K562 (cell line): ENCODE measurements around the gene POTEF. TPM values are rescaled to one million over a fixed set of nuclear protein-coding genes. Genes with fewer than 3 reads are reported as not detected.
A peak's percentile ranks its signal among the peaks of the same experiment; 100 is the strongest.
"Not testable (repeated sequence)": the region's sequence is repeated elsewhere in the genome, so short reads cannot be mapped to it uniquely, and the experiment has no call there.

Experiments used
- ATAC-seq: fragments of 200-7000 bp; cut with Tn5 transposase; 3 replicates; pipeline ENCODE4 v1.9.1; 2020; ENCODE audit warnings: moderate library complexity
- BruUV-seq: library from RNA; stranded (reverse); fragments of 400-500 nt; replicated peaks from 2 replicates; lab custom pipeline; 2021; lab: Mats Ljungman, UMichigan
- CTCF ChIA-PET: fragments of 300-600 bp; formaldehyde crosslinking; extraction: SDS; loops from one replicate; lab custom pipeline; 2021; ENCODE audit warnings: low intra/inter-chr PET ratio; lab: Yijun Ruan, JAX
- POLR2A ChIA-PET: fragments of 300-600, 350-650 bp; sonication (Branson Sonifier 250); formaldehyde crosslinking; extraction: SDS; loops from one replicate; lab custom pipeline; 2021; ENCODE audit warnings: antibody characterized with exemption, inconsistent platforms; lab: Yijun Ruan, JAX
- DNase-seq, 4 experiments: peaks; one replicate each; pipeline versions ENCODE4 v3.0.0 to v3.0.0-alpha.2; 2011 to 2018; ENCODE audit warnings: low spot score in 3 of 4, mixed read lengths in 3 of 4; ENCODE audit errors: extremely low read depth in 1 of 4
- FAIRE-seq: peaks from 2 replicates; lab custom pipeline; 2011; peaks lifted over from hg19 to GRCh38; lab: Jason Lieb, UNC
- H2AFZ ChIP-seq: 2 replicates; pipeline ENCODE4 v1.6.0; 2011; ENCODE audit warnings: low read depth, low read length, control low read depth, inconsistent platforms
- H3K27ac ChIP-seq: fragments of 200-600 bp; 3 replicates; pipeline ENCODE4 v1.8.0; 2011; ENCODE audit warnings: low read depth, mild to moderate bottlenecking, control low read depth, inconsistent platforms, low read length, moderate library complexity, mixed read lengths; ENCODE audit errors: extremely low read depth
- H3K27me3 ChIP-seq, 2 experiments: fragments of 300-600 bp in 1 of 2; 2 replicates in 1 of 2; 3 replicates in 1 of 2; pipeline versions ENCODE4 v1.6.0 to v1.8.0; 2011; ENCODE audit warnings: inconsistent platforms in 2 of 2, low read length in 2 of 2, mild to moderate bottlenecking in 1 of 2, mixed read lengths in 1 of 2, moderate library complexity in 1 of 2; ENCODE audit not compliant: control insufficient read depth in 2 of 2, insufficient read depth in 2 of 2
- H3K36me3 ChIP-seq: fragments of 300-600 bp; 3 replicates; pipeline ENCODE4 v1.8.0; 2011; ENCODE audit warnings: mild to moderate bottlenecking, low read length, inconsistent platforms; ENCODE audit not compliant: control insufficient read depth, insufficient read depth
- H3K4me1 ChIP-seq, 2 experiments: fragments of 200-600 bp in 1 of 2; replicated peaks in 1 of 2; 2 replicates in 1 of 2; 3 replicates in 1 of 2; pipeline versions ENCODE4 v1.5.1 to v1.8.0; 2011; ENCODE audit warnings: inconsistent platforms in 2 of 2, low read length in 2 of 2, mild to moderate bottlenecking in 1 of 2, mixed read lengths in 1 of 2, moderate library complexity in 1 of 2; ENCODE audit not compliant: control insufficient read depth in 2 of 2, insufficient read depth in 2 of 2
- H3K4me2 ChIP-seq: 2 replicates; pipeline ENCODE4 v1.6.1; 2011; ENCODE audit warnings: low read length, control low read depth, inconsistent platforms, mixed read lengths; ENCODE audit not compliant: insufficient read depth
- H3K4me3 ChIP-seq: fragments of 200-600 bp; sonication (generic), shearing (Covaris generic); 2 replicates; pipeline ENCODE4 v1.5.1; 2016; ENCODE audit warnings: control low read depth, inconsistent platforms
- H3K79me2 ChIP-seq: fragments of 200-600 bp; 3 replicates; pipeline ENCODE4 v1.8.0; 2011; ENCODE audit warnings: low read length, inconsistent platforms; ENCODE audit not compliant: control insufficient read depth, insufficient read depth
- H3K9ac ChIP-seq, 2 experiments: 2 replicates each; pipeline versions ENCODE4 v1.6.0 to v1.6.1; 2011; ENCODE audit warnings: low read depth in 2 of 2, low read length in 2 of 2, control low read depth in 1 of 2, inconsistent platforms in 1 of 2, mild to moderate bottlenecking in 1 of 2, mixed read lengths in 1 of 2; ENCODE audit not compliant: insufficient read depth in 1 of 2
- H3K9me1 ChIP-seq: one replicate; pipeline ENCODE4 v1.6.0; 2011; ENCODE audit warnings: inconsistent platforms, mild to moderate bottlenecking, low read length, moderate library complexity; ENCODE audit not compliant: control insufficient read depth, insufficient read depth
- H3K9me3 ChIP-seq: replicated peaks from 2 replicates; pipeline ENCODE4 v1.5.1; 2011; ENCODE audit warnings: low read depth, low read length, inconsistent platforms; ENCODE audit not compliant: control insufficient read depth, insufficient read depth
- H4K20me1 ChIP-seq: replicated peaks from 2 replicates; pipeline ENCODE4 v1.6.1; 2011; ENCODE audit warnings: low read length, inconsistent platforms, mixed read lengths; ENCODE audit not compliant: control insufficient read depth, insufficient read depth
- BRD9 ChIP-seq: fragments of 450-650 bp; IDR thresholded peaks from 2 replicates; pipeline ENCODE4 v1.6.1; 2018; ENCODE audit warnings: low read depth; ENCODE audit not compliant: partially characterized antibody
- ELK3 ChIP-seq: fragments of 450-650 bp; formaldehyde crosslinking; IDR thresholded peaks from 2 replicates; pipeline ENCODE4 v1.4.0; 2020; ENCODE audit warnings: mild to moderate bottlenecking
- NFIC ChIP-seq: fragments of 450-650 bp; IDR thresholded peaks from 2 replicates; pipeline ENCODE4 v1.6.1; 2017; ENCODE audit warnings: mild to moderate bottlenecking, inconsistent platforms
- PHTF2 ChIP-seq: fragments of 250-450 bp; sonication (Bioruptor Pico); IDR thresholded peaks from 2 replicates; pipeline ENCODE4 v1.5.0; 2021; ENCODE audit warnings: mild to moderate bottlenecking
- POLR2G ChIP-seq: fragments of 200-400 bp; formaldehyde crosslinking; IDR thresholded peaks from 2 replicates; pipeline ENCODE4 v1.6.1; 2017; ENCODE audit warnings: low read depth, mild to moderate bottlenecking, antibody characterized with exemption, low read length, moderate library complexity
- RBM22 ChIP-seq: fragments of 200-400 bp; formaldehyde crosslinking; IDR thresholded peaks from 2 replicates; pipeline ENCODE4 v1.6.1; 2018; ENCODE audit warnings: low read length, low read depth; ENCODE audit not compliant: poor library complexity, severe bottlenecking
- SUPT5H ChIP-seq: fragments of 450-650 bp; IDR thresholded peaks from 2 replicates; pipeline ENCODE4 v1.6.1; 2016
- TSHZ1 ChIP-seq: fragments of 250-450 bp; sonication (Bioruptor Pico); IDR thresholded peaks from 2 replicates; pipeline ENCODE4 v1.4.0; 2020; ENCODE audit warnings: mild to moderate bottlenecking, moderate library complexity
- WGBS: fragments of 100-300 bp; shearing (Covaris generic); methylation state at CpG from one replicate; pipeline ENCODE4 v1.1.6; 2016; ENCODE audit warnings: low coverage, mixed read lengths; ENCODE audit not compliant: insufficient coverage; ENCODE audit errors: missing lambda C conversion rate; 5-methylcytosine and 5-hydroxymethylcytosine counted together
- in situ Hi-C: fragments of 300-500 bp; cut with MboI; formaldehyde crosslinking; loops from 4 replicates; pipeline ENCODE4 v1.15.0; 2018; ENCODE audit warnings: inconsistent platforms, mixed read lengths
- intact Hi-C: fragments of 100-400 bp; cut with micrococcal nuclease; formaldehyde crosslinking; loops from 2 replicates; pipeline ENCODE4 v1.14.2; 2022
- polyA plus RNA-seq, 8 experiments: library from polyadenylated mRNA; depleted of rRNA in 4 of 8; stranded (reverse) in 5 of 8; unstranded in 3 of 8; fragments of >200 nt; fragmentation: Nextera tagmentation in 2 of 8; fragmentation: Illumina TruSeq in 1 of 8; extraction: Ambion mirVana in 2 of 8; extraction: Trizol in 1 of 8; gene quantifications; 2 replicates each; pipeline versions ENCODE4 v1.2.1 to v1.2.3, GENCODE V29; 2011 to 2014; ENCODE audit warnings: inconsistent platforms in 1 of 8, missing spikeins in 1 of 8
- total RNA-seq, 7 experiments: library from RNA; depleted of rRNA in 6 of 7; stranded (reverse); fragments of >200 nt in 6 of 7; fragmentation: Illumina TruSeq in 2 of 7; extraction: Trizol in 2 of 7; gene quantifications; 2 replicates each; pipeline versions ENCODE4 v1.2.1 to v1.2.3, GENCODE V29; 2011 to 2021; ENCODE audit warnings: low replicate concordance in 1 of 7

The POTEF gene
- total and polyA plus RNA-seq, 9 of the 15 experiments (the other 6 are each of a cell fraction or from before 2014, with no cell fraction given), result 0.04 to 2.2 (median 0.27) TPM; not detected in 1

DNA sequence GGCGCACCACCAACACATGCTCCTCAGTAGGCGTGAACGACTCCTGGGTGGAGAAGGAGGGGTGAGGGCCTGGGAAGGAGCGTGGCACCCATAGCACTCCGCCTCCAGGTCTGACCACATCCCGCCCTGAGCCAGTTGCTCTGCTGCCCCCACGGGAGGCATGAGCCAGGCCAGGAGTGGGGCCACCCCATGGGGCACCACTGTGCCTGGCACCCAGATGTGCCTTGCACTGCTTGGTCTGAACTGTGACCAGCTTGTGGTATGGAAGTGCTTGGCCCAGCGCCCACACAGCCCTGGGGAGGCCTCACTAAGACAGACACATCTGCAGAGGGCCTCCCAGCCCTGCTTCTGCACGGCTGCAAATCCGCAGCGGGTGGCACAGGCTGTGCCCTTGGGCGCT lies 28.3 kb upstream of the POTEF start:
- POLR2A ChIA-PET, FAIRE-seq, H3K9me1 ChIP-seq, BruUV-seq, in situ Hi-C loops, ATAC-seq, CTCF ChIA-PET, H4K20me1 ChIP-seq, DNase-seq, H3K9me3 ChIP-seq, H3K4me2 ChIP-seq, H3K79me2 ChIP-seq, H2AFZ ChIP-seq, H3K27me3 ChIP-seq, H3K27ac ChIP-seq, H3K4me3 ChIP-seq: not testable (repeated sequence)
- Histone ChIP-seq H3K36me3 (peaks cover 58% of the 10 kb centered on the region; the same call in 1 of the 3 replicates), H3K9ac (peak overlapping the region in 1 of 2 experiments; percentile 28; a peak in 1 of 4 replicates), H3K4me1 (peaks cover 0 to 39% of the 10 kb centered on the region in 2 experiments; a peak in 3 of 5 replicates)
- WGBS, result 87% methylated on average over 9 of the region's 12 CpGs
- intact Hi-C loops, result loop anchor here (2.0 kb wide), 1 partner anchor 175 kb away; no protein-coding TSS in a partner anchor
- TF ChIP-seq RBM22 (peak; percentile 59), POLR2G (peak; percentile 68), NFIC (peak; percentile 17; the same call in 1 of the 2 replicates)

DNA sequence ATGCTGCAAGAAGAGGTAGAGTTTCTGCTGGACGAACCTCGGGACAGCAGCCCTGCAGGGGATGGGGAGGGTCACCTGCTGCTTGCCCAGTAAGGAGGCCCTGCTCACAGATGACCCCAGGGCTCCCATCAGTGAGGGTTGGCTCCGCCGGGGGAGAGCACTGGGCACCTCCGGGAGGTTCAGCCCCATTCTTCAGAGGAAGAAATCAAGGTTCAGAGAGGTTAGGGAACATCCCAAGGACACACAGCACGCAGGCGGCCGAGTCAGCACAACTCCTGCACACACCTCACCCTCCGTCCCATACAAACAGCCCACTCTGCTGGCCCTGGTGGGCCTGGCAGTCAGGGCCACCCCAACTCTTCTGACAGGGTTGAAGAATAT lies 27.6 kb upstream of the POTEF start:
- Histone ChIP-seq H3K9me1 (no peaks in the 10 kb centered on the region), H3K4me3 (no peak overlapping the region), H4K20me1 (no peaks in the 10 kb centered on the region; the same call in 1 of the 2 replicates), H3K79me2 (no peaks in the 10 kb centered on the region), H3K27ac (no peak overlapping the region), H3K4me2 (no peak overlapping the region), H2AFZ (no peak overlapping the region), H3K4me1 (peaks cover 0 to 32% of the 10 kb centered on the region in 2 experiments; a peak in 3 of 5 replicates), H3K9ac (peak overlapping the region in 1 of 2 experiments; percentile 58; a peak in 1 of 4 replicates), H3K36me3 (peaks cover 64% of the 10 kb centered on the region; the same call in 1 of the 3 replicates), H3K9me3 (no peaks in the 10 kb centered on the region), H3K27me3 (no peaks in the 10 kb centered on the region)
- WGBS, result 92% methylated on average over 7 of the region's 9 CpGs
- in situ Hi-C loops (no loop called here), intact Hi-C loops (loop anchor here (2.0 kb wide), 1 partner anchor 176 kb away; no protein-coding TSS in a partner anchor)
- ATAC-seq (no peak), FAIRE-seq (peak; percentile 65), DNase-seq (no peak)
- BruUV-seq, result no TSS peak
- ChIA-PET POLR2A (no interaction called here), CTCF (no interaction called here)
- TF ChIP-seq BRD9, result no peak
- TF ChIP-seq TSHZ1 (CRISPR knock-in tag), result no peak
- TF ChIP-seq PHTF2, result no peak
- TF ChIP-seq ELK3 (CRISPR knock-in tag), result no peak
- TF ChIP-seq SUPT5H, result 0 out of 2 replicates have a peak, but pooled peaks have one; percentile 13
